ENCODE data around the gene INTS6. TPM values are rescaled to one million over a fixed set of nuclear protein-coding genes. Genes with fewer than 3 reads are reported as not detected.

INTS6 gene
- total and polyA plus RNA-seq, 2 of the 4 experiments (the other 2 are of a cell fraction), result 12.9 to 42.3 TPM

DNA sequence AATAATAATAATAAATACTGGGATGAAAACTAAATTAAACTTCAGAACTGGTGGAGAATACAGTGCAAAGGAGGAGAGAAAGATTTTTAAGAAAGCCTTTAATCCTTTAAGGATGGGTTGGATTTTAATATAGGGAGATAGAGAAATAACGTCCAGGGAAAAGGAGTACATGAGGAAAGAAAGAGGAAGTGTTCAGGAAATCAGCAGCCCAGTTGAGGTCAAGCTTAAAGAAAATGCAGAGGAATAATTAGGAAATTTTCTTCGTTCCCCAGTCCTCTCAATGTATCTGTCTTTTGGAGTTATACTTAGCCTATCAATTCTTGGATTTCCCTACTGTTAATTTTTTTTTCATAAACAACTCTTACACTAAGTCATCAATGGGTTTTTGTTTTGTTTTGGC is 47.7 kb downstream of the INTS6 start:
- intact Hi-C loops (cut with micrococcal nuclease), result no loop called here
- Histone ChIP-seq H3K9me3 (ENCODE audit: control insufficient read depth, insufficient read depth, low read length) (no peaks in the 10 kb centered on the region), H4K20me1 (ENCODE audit: insufficient read depth, low read length) (peaks cover 45% of the 10 kb centered on the region), H3K18ac (ENCODE audit: low read depth, low read length) (no peak overlapping the region), H3K23ac (ENCODE audit: low read depth, low read length) (no peak overlapping the region), H3K27me3 (ENCODE audit: control insufficient read depth, insufficient read depth, low read length) (no peaks in the 10 kb centered on the region), H3K27ac (ENCODE audit: insufficient read depth, low read length) (no peak overlapping the region), H3K79me1 (ENCODE audit: low read depth in 1 of 2, low read length in 2 of 2) (peaks cover 23 to 73% of the 10 kb centered on the region in 2 experiments), H2AK5ac (ENCODE audit: low read depth, low read length) (no peak overlapping the region), H3K36me3 (ENCODE audit: control insufficient read depth, insufficient read depth, low read length) (peaks cover 5% of the 10 kb centered on the region), H2AK9ac (replicated peaks; ENCODE audit: low read depth, low read length, poor library complexity) (no peak overlapping the region), H3K9ac (ENCODE audit: low read depth, low read length) (no peak overlapping the region), H4K8ac (ENCODE audit: low read depth in 2 of 2, low read length in 2 of 2) (no peak overlapping the region), H3K4me1 (ENCODE audit: control insufficient read depth, insufficient read depth, low read length) (no peaks in the 10 kb centered on the region), H2BK20ac (ENCODE audit: low read depth, low read length) (no peak overlapping the region), H4K5ac (ENCODE audit: low read depth, low read length) (no peak overlapping the region), H3K4me3 (ENCODE audit: insufficient read depth, low read depth, low read length) (no peak overlapping the region), H2AFZ (replicated peaks; ENCODE audit: low read length, poor library complexity) (no peak overlapping the region), H2BK5ac (ENCODE audit: low read depth, low read length, poor library complexity, severe bottlenecking) (no peak overlapping the region), H2BK15ac (ENCODE audit: low read depth, low read length) (no peak overlapping the region), H3K4me2 (ENCODE audit: low read depth, low read length) (no peak overlapping the region), H3K56ac (ENCODE audit: extremely low read depth, insufficient read depth, low read length) (no peak overlapping the region), H3K14ac (replicated peaks; ENCODE audit: low read depth, low read length) (no peak overlapping the region), H2BK120ac (ENCODE audit: low read depth, low read length) (no peak overlapping the region), H3K9me1 (ENCODE audit: insufficient read depth, low read length) (peaks cover 5% of the 10 kb centered on the region; the same call in 1 of the 2 replicates), H4K91ac (ENCODE audit: insufficient read depth, low read depth, low read length) (no peak overlapping the region), H3K4ac (ENCODE audit: low read depth, low read length) (no peak overlapping the region)
- BruUV-seq (replicated peaks), result no TSS peak
- WGBS, 2 experiments (ENCODE audit: extremely low coverage in 2 of 2, insufficient read length in 1 of 2), result 100% methylated on average over 1 of the region's 2 CpGs; no CpG with 5 or more reads in 1 of the 2 experiments
- ATAC-seq (ENCODE audit: low read depth) (no peak), DNase-seq (no peak)
- in situ Hi-C loops (cut with MboI; ENCODE audit: low sequenced_read_pairs), result loop anchor here (25.0 kb wide), 1 partner anchor 732 kb away; the partner anchor contains the start of gene NEK5
- TF ChIP-seq BHLHE40 (IDR thresholded peaks at IDR 0.05; ENCODE audit: low read depth, low read length), result no peak
- TF ChIP-seq MXI1 (IDR thresholded peaks at IDR 0.05; ENCODE audit: borderline replicate concordance, low read depth, low read length), result no peak
- no peak for TF ChIP-seq MAFK (IDR thresholded peaks at IDR 0.05; ENCODE audit: low read depth, low read length)
- TF ChIP-seq RCOR1 (IDR thresholded peaks at IDR 0.05; ENCODE audit: insufficient replicate concordance, low read length), result no peak
- TF ChIP-seq MAZ (IDR thresholded peaks at IDR 0.05; ENCODE audit: borderline replicate concordance, low read depth, low read length), result no peak
- no peak for TF ChIP-seq RAD21 (IDR thresholded peaks at IDR 0.05; ENCODE audit: low read length)
- TF ChIP-seq POLR2A (IDR thresholded peaks at IDR 0.05; ENCODE audit: low read depth, low read length), result no peak
- no peak for TF ChIP-seq CHD1 (IDR thresholded peaks at IDR 0.05; ENCODE audit: low read depth, low read length)
- TF ChIP-seq, protein P1, sequence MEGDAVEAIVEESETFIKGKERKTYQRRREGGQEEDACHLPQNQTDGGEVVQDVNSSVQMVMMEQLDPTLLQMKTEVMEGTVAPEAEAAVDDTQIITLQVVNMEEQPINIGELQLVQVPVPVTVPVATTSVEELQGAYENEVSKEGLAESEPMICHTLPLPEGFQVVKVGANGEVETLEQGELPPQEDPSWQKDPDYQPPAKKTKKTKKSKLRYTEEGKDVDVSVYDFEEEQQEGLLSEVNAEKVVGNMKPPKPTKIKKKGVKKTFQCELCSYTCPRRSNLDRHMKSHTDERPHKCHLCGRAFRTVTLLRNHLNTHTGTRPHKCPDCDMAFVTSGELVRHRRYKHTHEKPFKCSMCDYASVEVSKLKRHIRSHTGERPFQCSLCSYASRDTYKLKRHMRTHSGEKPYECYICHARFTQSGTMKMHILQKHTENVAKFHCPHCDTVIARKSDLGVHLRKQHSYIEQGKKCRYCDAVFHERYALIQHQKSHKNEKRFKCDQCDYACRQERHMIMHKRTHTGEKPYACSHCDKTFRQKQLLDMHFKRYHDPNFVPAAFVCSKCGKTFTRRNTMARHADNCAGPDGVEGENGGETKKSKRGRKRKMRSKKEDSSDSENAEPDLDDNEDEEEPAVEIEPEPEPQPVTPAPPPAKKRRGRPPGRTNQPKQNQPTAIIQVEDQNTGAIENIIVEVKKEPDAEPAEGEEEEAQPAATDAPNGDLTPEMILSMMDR (conservative IDR thresholded peaks at IDR 0.05; ENCODE audit: low read depth, low read length), result no peak
- TF ChIP-seq, protein P2, sequence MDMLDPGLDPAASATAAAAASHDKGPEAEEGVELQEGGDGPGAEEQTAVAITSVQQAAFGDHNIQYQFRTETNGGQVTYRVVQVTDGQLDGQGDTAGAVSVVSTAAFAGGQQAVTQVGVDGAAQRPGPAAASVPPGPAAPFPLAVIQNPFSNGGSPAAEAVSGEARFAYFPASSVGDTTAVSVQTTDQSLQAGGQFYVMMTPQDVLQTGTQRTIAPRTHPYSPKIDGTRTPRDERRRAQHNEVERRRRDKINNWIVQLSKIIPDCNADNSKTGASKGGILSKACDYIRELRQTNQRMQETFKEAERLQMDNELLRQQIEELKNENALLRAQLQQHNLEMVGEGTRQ (IDR thresholded peaks at IDR 0.05; ENCODE audit: low read depth, low read length), result no peak
- TF ChIP-seq FOS (IDR thresholded peaks at IDR 0.05; ENCODE audit: low read depth, low read length), result no peak
- no peak for TF ChIP-seq ELK1 (IDR thresholded peaks at IDR 0.05; ENCODE audit: borderline replicate concordance, low read depth, low read length)
- TF ChIP-seq NFE2L2 (IDR thresholded peaks at IDR 0.05; ENCODE audit: low read depth, low read length), result no peak
- TF ChIP-seq RFX5 (IDR thresholded peaks at IDR 0.05; ENCODE audit: low read depth, low read length), result no peak
- TF ChIP-seq CEBPB (IDR thresholded peaks at IDR 0.05; ENCODE audit: low read depth, low read length), result no peak
- TF ChIP-seq SMC3 (IDR thresholded peaks at IDR 0.05; ENCODE audit: low read depth, low read length), result no peak
- dilution Hi-C loops (cut with HindIII; ENCODE audit: low sequenced_read_pairs, unreplicated experiment), result no loop called here
- ChIA-PET POLR2A (ENCODE audit: unreplicated experiment) (no interaction called here), CTCF (no interaction called here)
